Panc1 (cell line): ENCODE results near the gene FCHSD2. TPM values are rescaled to one million over a fixed set of nuclear protein-coding genes. Genes with fewer than 3 reads are reported as not detected.
"Not testable (repeated sequence)": the region's sequence is repeated elsewhere in the genome, so short reads cannot be mapped to it uniquely, and the experiment has no call there.

ENCODE experiments used
- ATAC-seq: fragments of 200-7000 bp; cut with Tn5 transposase; 2 replicates; pipeline ENCODE4 v1.9.1; 2020; ENCODE audit warnings: mild to moderate bottlenecking, moderate library complexity
- BruUV-seq: library from RNA; stranded (reverse); fragments of 400-500 nt; replicated peaks from 2 replicates; lab custom pipeline; 2021; lab: Mats Ljungman, UMichigan
- CTCF ChIA-PET: fragments of 300-600 bp; sonication (Branson Sonifier 250); formaldehyde crosslinking; loops from one replicate; lab custom pipeline; 2022; ENCODE audit warnings: antibody characterized with exemption; lab: Charles Lee
- POLR2A ChIA-PET: fragments of 300-600 bp; sonication (Branson Sonifier 250); formaldehyde crosslinking; loops from one replicate; lab custom pipeline; 2022; ENCODE audit warnings: antibody characterized with exemption; lab: Charles Lee
- DNase-seq: peaks from one replicate; pipeline ENCODE4 v3.0.0-alpha.2; 2010; ENCODE audit warnings: low read depth, low spot score
- H3K27ac ChIP-seq: 2 replicates; pipeline ENCODE4 v1.5.1; 2011; ENCODE audit warnings: mild to moderate bottlenecking, low read length, inconsistent platforms
- H3K27me3 ChIP-seq: fragments of 200-500 bp; sonication (Bioruptor generic); 2 replicates; pipeline ENCODE4 v1.6.0; 2014; ENCODE audit warnings: low read length, inconsistent platforms; ENCODE audit not compliant: control insufficient read depth, insufficient read depth
- H3K36me3 ChIP-seq: fragments of 200-500 bp; sonication (Bioruptor generic); 2 replicates; pipeline ENCODE4 v1.5.1; 2014; ENCODE audit warnings: inconsistent platforms, mild to moderate bottlenecking, low read length, moderate library complexity; ENCODE audit not compliant: control insufficient read depth, insufficient read depth
- H3K4me1 ChIP-seq: 2 replicates; pipeline ENCODE4 v1.5.1; 2011; ENCODE audit warnings: inconsistent platforms, mild to moderate bottlenecking, low read length, moderate library complexity; ENCODE audit not compliant: control insufficient read depth, insufficient read depth
- H3K4me3 ChIP-seq, 2 experiments: 2 replicates each; pipeline ENCODE4 v1.5.1; 2011 to 2012; ENCODE audit warnings: low read depth in 2 of 2, low read length in 2 of 2, mild to moderate bottlenecking in 2 of 2, inconsistent platforms in 1 of 2, moderate library complexity in 1 of 2
- H3K9me3 ChIP-seq: fragments of 200-500 bp; sonication (Bioruptor generic); 2 replicates; pipeline ENCODE4 v1.5.1; 2014; ENCODE audit warnings: low read depth, mild to moderate bottlenecking, inconsistent platforms, low read length, moderate library complexity; ENCODE audit not compliant: control insufficient read depth, insufficient read depth
- POLR2AphosphoS5 ChIP-seq: IDR thresholded peaks from 2 replicates; pipeline ENCODE4 v1.6.1; 2012; ENCODE audit warnings: mild to moderate bottlenecking, low read depth, low read length, moderate library complexity
- REST ChIP-seq, 2 experiments: IDR thresholded peaks; 2 replicates each; pipeline ENCODE4 v1.6.1; 2011 to 2012; ENCODE audit warnings: low read depth in 2 of 2, control low read depth in 1 of 2, low read length in 1 of 2, mild to moderate bottlenecking in 1 of 2, moderate library complexity in 1 of 2; ENCODE audit not compliant: insufficient read depth in 1 of 2
- SIN3A ChIP-seq: IDR thresholded peaks from 2 replicates; pipeline ENCODE4 v1.6.1; 2012; ENCODE audit warnings: low read depth, mild to moderate bottlenecking, low read length, moderate library complexity, borderline replicate concordance; ENCODE audit not compliant: insufficient read depth
- TCF7L2 ChIP-seq: IDR thresholded peaks from 2 replicates; pipeline ENCODE4 v1.6.1; 2011; ENCODE audit warnings: mild to moderate bottlenecking, low read depth, low read length, inconsistent platforms
- in situ Hi-C: cut with HindIII; loops from 2 replicates; pipeline ENCODE4 v1.10.0; 2016; ENCODE audit warnings: low sequenced_read_pairs, low pct_unique_long_range_greater_than_20kb
- intact Hi-C: fragments of 100-400 bp; cut with micrococcal nuclease; formaldehyde crosslinking; loops from one replicate; pipeline ENCODE4 v1.10.0; 2022; ENCODE audit not compliant: unreplicated experiment
- total RNA-seq: library from RNA; stranded (reverse); gene quantifications from one replicate; pipeline ENCODE4 v1.2.1, GENCODE V29; 2021; ENCODE audit not compliant: unreplicated experiment
- TF ChIP-seq, protein P1 (sequence below): fragments of 450-650 bp; IDR thresholded peaks from 2 replicates; pipeline ENCODE4 v1.5.1; 2017; ENCODE audit warnings: mild to moderate bottlenecking

The FCHSD2 gene
- total RNA-seq, 1 experiment from 2014 or later: 31.8 TPM

- no peak overlapping the region for H3K27ac ChIP-seq
- no peaks in the 10 kb centered on the region for H3K36me3 ChIP-seq
- intact Hi-C loops (no loop called here), in situ Hi-C loops (no loop called here)
- H3K9me3 ChIP-seq: no peaks in the 10 kb centered on the region
- no peaks in the 10 kb centered on the region for H3K27me3 ChIP-seq
- DNase-seq: no peak
- TF ChIP-seq REST (IDR thresholded peaks at IDR 0.05; ENCODE audit: insufficient read depth in 1 of 2, low read depth in 2 of 2, low read length in 1 of 2) (no peak), SIN3A (no peak), TCF7L2 (no peak), POLR2AphosphoS5 (no peak)
- TF ChIP-seq, protein P1, sequence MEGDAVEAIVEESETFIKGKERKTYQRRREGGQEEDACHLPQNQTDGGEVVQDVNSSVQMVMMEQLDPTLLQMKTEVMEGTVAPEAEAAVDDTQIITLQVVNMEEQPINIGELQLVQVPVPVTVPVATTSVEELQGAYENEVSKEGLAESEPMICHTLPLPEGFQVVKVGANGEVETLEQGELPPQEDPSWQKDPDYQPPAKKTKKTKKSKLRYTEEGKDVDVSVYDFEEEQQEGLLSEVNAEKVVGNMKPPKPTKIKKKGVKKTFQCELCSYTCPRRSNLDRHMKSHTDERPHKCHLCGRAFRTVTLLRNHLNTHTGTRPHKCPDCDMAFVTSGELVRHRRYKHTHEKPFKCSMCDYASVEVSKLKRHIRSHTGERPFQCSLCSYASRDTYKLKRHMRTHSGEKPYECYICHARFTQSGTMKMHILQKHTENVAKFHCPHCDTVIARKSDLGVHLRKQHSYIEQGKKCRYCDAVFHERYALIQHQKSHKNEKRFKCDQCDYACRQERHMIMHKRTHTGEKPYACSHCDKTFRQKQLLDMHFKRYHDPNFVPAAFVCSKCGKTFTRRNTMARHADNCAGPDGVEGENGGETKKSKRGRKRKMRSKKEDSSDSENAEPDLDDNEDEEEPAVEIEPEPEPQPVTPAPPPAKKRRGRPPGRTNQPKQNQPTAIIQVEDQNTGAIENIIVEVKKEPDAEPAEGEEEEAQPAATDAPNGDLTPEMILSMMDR: no peak
- POLR2A ChIA-PET: interaction anchor here (0.7 to 0.8 kb wide), 2 partner anchors 159 to 176 kb away, joined by 3 to 8 read pairs; no protein-coding TSS in a partner anchor
- CTCF ChIA-PET: no interaction called here
- peaks cover 13% of the 10 kb centered on the region for H3K4me1 ChIP-seq
- no TSS peak for BruUV-seq
- no peak overlapping the region for H3K4me3 ChIP-seq
- no peak for ATAC-seq
These were observed 4.2 kb downstream of the FCHSD2 start for GRCh38 chr11:73137944-73138274.

- POLR2A ChIA-PET: interaction anchor here (0.5 to 0.8 kb wide), 3 partner anchors 120 to 175 kb away, joined by 3 to 8 read pairs (median 3); no protein-coding TSS in a partner anchor
- CTCF ChIA-PET: interaction anchor here (0.5 kb wide), 2 partner anchors 204 to 548 kb away, joined by 6 to 10 read pairs; no protein-coding TSS in a partner anchor
- intact Hi-C loops (no loop called here), in situ Hi-C loops (no loop called here)
- BruUV-seq: no TSS peak
- Histone ChIP-seq H3K27ac (no peak overlapping the region), H3K36me3 (no peaks in the 10 kb centered on the region), H3K27me3 (no peaks in the 10 kb centered on the region), H3K4me1 (peaks cover 13% of the 10 kb centered on the region), H3K9me3 (no peaks in the 10 kb centered on the region), H3K4me3 (no peak overlapping the region)
- ATAC-seq (no peak), DNase-seq (no peak)
- no peak for TF ChIP-seq SIN3A
- TF ChIP-seq, protein P1: no peak; the same call in 1 of the 2 replicates
- TF ChIP-seq POLR2AphosphoS5: no peak
- TF ChIP-seq REST (IDR thresholded peaks at IDR 0.05; ENCODE audit: insufficient read depth in 1 of 2, low read depth in 2 of 2, low read length in 1 of 2): no peak
- TF ChIP-seq TCF7L2: no peak
These were observed 4.7 kb downstream of the FCHSD2 start for GRCh38 chr11:73137262-73137943.

DNA sequence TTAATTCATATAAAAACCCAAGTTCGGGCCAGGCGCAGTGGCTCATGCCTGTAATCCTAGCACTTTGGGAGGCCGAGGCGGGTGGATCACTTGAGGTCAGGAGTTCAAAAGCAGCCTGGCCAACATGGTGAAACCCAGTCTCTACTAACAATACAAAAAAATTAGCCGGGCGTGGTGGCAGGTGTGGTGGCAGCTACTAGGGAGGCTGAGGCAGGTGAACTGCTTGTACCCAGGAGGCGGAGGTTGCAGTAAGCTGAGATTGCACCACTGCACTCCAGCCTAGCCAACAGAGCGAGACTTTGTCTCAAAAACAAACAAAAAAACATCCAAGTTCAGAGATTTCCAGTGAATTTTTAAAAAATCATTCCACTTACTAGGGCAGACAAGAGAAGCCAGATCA is 5.4 kb downstream of the FCHSD2 start:
- POLR2A ChIA-PET: interaction anchor here (0.5 to 0.7 kb wide), 3 partner anchors 24 to 119 kb away, joined by 3 to 14 read pairs (median 5); no protein-coding TSS in a partner anchor
- BruUV-seq, in situ Hi-C loops, H3K4me3 ChIP-seq, DNase-seq, H3K36me3 ChIP-seq, H3K27me3 ChIP-seq, intact Hi-C loops, H3K9me3 ChIP-seq, ATAC-seq, H3K27ac ChIP-seq: not testable (repeated sequence)
- H3K4me1 ChIP-seq: peaks cover 13% of the 10 kb centered on the region
- CTCF ChIA-PET: interaction anchor here (0.5 kb wide), 2 partner anchors 203 to 547 kb away, joined by 6 to 10 read pairs; no protein-coding TSS in a partner anchor
